Calu3 (cell line): ENCODE results near the gene RAP1GAP2. TPM values are rescaled to one million over a fixed set of nuclear protein-coding genes. Genes with fewer than 3 reads are reported as not detected.

Source experiments
- BruUV-seq: library from RNA; stranded (reverse); fragments of 400-500 nt; replicated peaks from 2 replicates; lab custom pipeline; 2021; lab: Mats Ljungman, UMichigan
- CTCF ChIA-PET: fragments of 300-600 bp; sonication (Branson Sonifier 250); formaldehyde crosslinking; loops from one replicate; lab custom pipeline; 2022; ENCODE audit warnings: antibody characterized with exemption; lab: Charles Lee
- DNase-seq: peaks from one replicate; pipeline ENCODE4 v3.0.0; 2022
- H3K27ac Mint-ChIP-seq: one replicate; pipeline ENCODE4 v1.8.0; 2022; ENCODE audit warnings: mixed read lengths; ENCODE audit not compliant: unreplicated experiment
- H3K27me3 Mint-ChIP-seq: one replicate; pipeline ENCODE4 v1.8.0; 2022; ENCODE audit warnings: mixed read lengths; ENCODE audit not compliant: unreplicated experiment
- H3K36me3 Mint-ChIP-seq: one replicate; pipeline ENCODE4 v1.8.0; 2022; ENCODE audit warnings: mild to moderate bottlenecking, moderate library complexity, mixed read lengths; ENCODE audit not compliant: insufficient read depth, unreplicated experiment
- H3K4me1 Mint-ChIP-seq: one replicate; pipeline ENCODE4 v1.8.0; 2022; ENCODE audit warnings: mild to moderate bottlenecking, low read depth, mixed read lengths; ENCODE audit not compliant: unreplicated experiment
- H3K4me3 Mint-ChIP-seq: one replicate; pipeline ENCODE4 v1.8.0; 2022; ENCODE audit warnings: mild to moderate bottlenecking, low read depth, moderate library complexity, mixed read lengths; ENCODE audit not compliant: unreplicated experiment
- H3K9me3 Mint-ChIP-seq: one replicate; pipeline ENCODE4 v1.8.0; 2022; ENCODE audit warnings: low read depth, mixed read lengths; ENCODE audit not compliant: unreplicated experiment
- CTCF ChIP-seq: fragments of 200-600 bp; IDR thresholded peaks from one replicate; pipeline ENCODE4 v1.8.0; 2022; ENCODE audit warnings: antibody characterized with exemption; ENCODE audit not compliant: unreplicated experiment
- intact Hi-C: fragments of 100-400 bp; cut with micrococcal nuclease; formaldehyde crosslinking; loops from one replicate; pipeline ENCODE4 v1.10.0; 2022; ENCODE audit not compliant: unreplicated experiment
- total RNA-seq: library from RNA; stranded (reverse); gene quantifications from 2 replicates; pipeline ENCODE4 v1.2.3, GENCODE V29; 2022

Gene RAP1GAP2
- total RNA-seq, 1 experiment from 2014 or later = 38.4 TPM

GRCh38 chr17:2975469-2975958 is 179.3 kb downstream of the RAP1GAP2 start:
- TF ChIP-seq CTCF = no peak
- peaks cover 17% of the 10 kb centered on the region for H3K4me1 Mint-ChIP-seq
- BruUV-seq = no TSS peak
- intact Hi-C loops = no loop called here
- DNase-seq = peak; percentile 70
- peak overlapping the region; percentile 92 for H3K4me3 Mint-ChIP-seq
- no peaks in the 10 kb centered on the region for H3K9me3 Mint-ChIP-seq
- peak overlapping the region; percentile 94 for H3K27ac Mint-ChIP-seq
- CTCF ChIA-PET = interaction anchor here (0.6 to 1.7 kb wide), 2 partner anchors 15 to 45 kb away, joined by 4 to 6 read pairs; no protein-coding TSS in a partner anchor
- H3K27me3 Mint-ChIP-seq = no peaks in the 10 kb centered on the region
- peaks cover 22% of the 10 kb centered on the region for H3K36me3 Mint-ChIP-seq

GRCh38 chr17:2977157-2977556 is 180.9 kb downstream of the RAP1GAP2 start:
- CTCF ChIA-PET = no interaction called here

GRCh38 chr17:2978116-2978515 is 181.9 kb downstream of the RAP1GAP2 start:
- CTCF ChIA-PET = interaction anchor here (0.7 kb wide), 1 partner anchor 39 kb away, joined by 10 read pairs; no protein-coding TSS in a partner anchor
- H3K36me3 Mint-ChIP-seq = peaks cover 22% of the 10 kb centered on the region
- no peaks in the 10 kb centered on the region for H3K27me3 Mint-ChIP-seq
- intact Hi-C loops = no loop called here
- BruUV-seq = no TSS peak
- H3K9me3 Mint-ChIP-seq = no peaks in the 10 kb centered on the region
- H3K4me1 Mint-ChIP-seq = peaks cover 17% of the 10 kb centered on the region
- no peak overlapping the region for H3K27ac Mint-ChIP-seq
- H3K4me3 Mint-ChIP-seq = no peak overlapping the region
- DNase-seq = no peak
- TF ChIP-seq CTCF = no peak

More at GRCh38 chr17:2977157-2977556, 180.9 kb downstream of the RAP1GAP2 start:
- H3K4me1 Mint-ChIP-seq = peaks cover 17% of the 10 kb centered on the region
- no peak for DNase-seq
- intact Hi-C loops = no loop called here
- H3K27me3 Mint-ChIP-seq = no peaks in the 10 kb centered on the region
- no peaks in the 10 kb centered on the region for H3K9me3 Mint-ChIP-seq
- H3K27ac Mint-ChIP-seq = no peak overlapping the region
- no peak overlapping the region for H3K4me3 Mint-ChIP-seq
- no peak for TF ChIP-seq CTCF
- BruUV-seq = no TSS peak
- peaks cover 22% of the 10 kb centered on the region for H3K36me3 Mint-ChIP-seq

- peaks cover 17% of the 10 kb centered on the region for H3K4me1 Mint-ChIP-seq
- H3K4me3 Mint-ChIP-seq = no peak overlapping the region
- H3K36me3 Mint-ChIP-seq = peaks cover 22% of the 10 kb centered on the region
- no peak for TF ChIP-seq CTCF
- CTCF ChIA-PET = no interaction called here
- no peaks in the 10 kb centered on the region for H3K27me3 Mint-ChIP-seq
- no peaks in the 10 kb centered on the region for H3K9me3 Mint-ChIP-seq
- intact Hi-C loops = no loop called here
- DNase-seq = no peak
- no peak overlapping the region for H3K27ac Mint-ChIP-seq
- no TSS peak for BruUV-seq
Measured at GRCh38 chr17:2978991-2979390, 182.8 kb downstream of the RAP1GAP2 start.
